ENCODE data around the gene RHNO1. TPM values are rescaled to one million over a fixed set of nuclear protein-coding genes. Genes with fewer than 3 reads are reported as not detected.

The RHNO1 gene
- total RNA-seq, 2 donors from 2014 or later = 64.9 to 70.0 TPM

GRCh38 chr12:2832550-2833127 lies 44.4 kb upstream of the RHNO1 start:
- Mint-ChIP-seq H3K27ac (no peak overlapping the region), H3K4me3 (no peak overlapping the region), H3K9me3 (no peaks in the 10 kb centered on the region), H3K4me1 (peaks cover 7% of the 10 kb centered on the region), H3K36me3 (ENCODE audit: low read depth) (peaks cover 40% of the 10 kb centered on the region), H3K27me3 (ENCODE audit: insufficient read depth) (no peaks in the 10 kb centered on the region)
- H3K27me3 ChIP-seq (ENCODE audit: control insufficient read depth, insufficient read depth, low read length, poor library complexity, severe bottlenecking) = no peaks in the 10 kb centered on the region
- WGBS, 2 experiments (ENCODE audit: insufficient coverage in 1 of 2, insufficient read length in 1 of 2) = 85 to 92% methylated on average over 4 to 6 of the region's 6 CpGs
- no peaks in the 10 kb centered on the region for H3K9me3 ChIP-seq (ENCODE audit: control insufficient read depth, low read length)
- H3K9ac ChIP-seq (ENCODE audit: extremely low read depth, low read length, poor library complexity, severe bottlenecking) = no peak overlapping the region
- H3K4me3 ChIP-seq (ENCODE audit: low read length) = no peak overlapping the region
- peaks cover 7% of the 10 kb centered on the region for H3K4me1 ChIP-seq (ENCODE audit: control insufficient read depth, insufficient read depth, low read length)
- no peak overlapping the region for H3K27ac ChIP-seq (ENCODE audit: low read depth, low read length)
- TF ChIP-seq, protein P1, sequence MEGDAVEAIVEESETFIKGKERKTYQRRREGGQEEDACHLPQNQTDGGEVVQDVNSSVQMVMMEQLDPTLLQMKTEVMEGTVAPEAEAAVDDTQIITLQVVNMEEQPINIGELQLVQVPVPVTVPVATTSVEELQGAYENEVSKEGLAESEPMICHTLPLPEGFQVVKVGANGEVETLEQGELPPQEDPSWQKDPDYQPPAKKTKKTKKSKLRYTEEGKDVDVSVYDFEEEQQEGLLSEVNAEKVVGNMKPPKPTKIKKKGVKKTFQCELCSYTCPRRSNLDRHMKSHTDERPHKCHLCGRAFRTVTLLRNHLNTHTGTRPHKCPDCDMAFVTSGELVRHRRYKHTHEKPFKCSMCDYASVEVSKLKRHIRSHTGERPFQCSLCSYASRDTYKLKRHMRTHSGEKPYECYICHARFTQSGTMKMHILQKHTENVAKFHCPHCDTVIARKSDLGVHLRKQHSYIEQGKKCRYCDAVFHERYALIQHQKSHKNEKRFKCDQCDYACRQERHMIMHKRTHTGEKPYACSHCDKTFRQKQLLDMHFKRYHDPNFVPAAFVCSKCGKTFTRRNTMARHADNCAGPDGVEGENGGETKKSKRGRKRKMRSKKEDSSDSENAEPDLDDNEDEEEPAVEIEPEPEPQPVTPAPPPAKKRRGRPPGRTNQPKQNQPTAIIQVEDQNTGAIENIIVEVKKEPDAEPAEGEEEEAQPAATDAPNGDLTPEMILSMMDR (conservative IDR thresholded peaks at IDR 0.05) = no peak
- peaks cover 18% of the 10 kb centered on the region for H3K36me3 ChIP-seq (ENCODE audit: control insufficient read depth, insufficient read depth, low read length)
- DNase-seq = no peak

GRCh38 chr12:2833327-2833726 lies 43.7 kb upstream of the RHNO1 start:
- no peak overlapping the region for H3K9ac ChIP-seq (ENCODE audit: extremely low read depth, low read length, poor library complexity, severe bottlenecking)
- peaks cover 12% of the 10 kb centered on the region for H3K36me3 ChIP-seq (ENCODE audit: control insufficient read depth, insufficient read depth, low read length)
- Mint-ChIP-seq H3K4me1 (peaks cover 7% of the 10 kb centered on the region), H3K9me3 (no peaks in the 10 kb centered on the region), H3K27ac (no peak overlapping the region), H3K4me3 (no peak overlapping the region), H3K36me3 (ENCODE audit: low read depth) (peaks cover 35% of the 10 kb centered on the region), H3K27me3 (ENCODE audit: insufficient read depth) (no peaks in the 10 kb centered on the region)
- H3K27me3 ChIP-seq (ENCODE audit: control insufficient read depth, insufficient read depth, low read length, poor library complexity, severe bottlenecking) = no peaks in the 10 kb centered on the region
- no peak overlapping the region for H3K27ac ChIP-seq (ENCODE audit: low read depth, low read length)
- H3K9me3 ChIP-seq (ENCODE audit: control insufficient read depth, low read length) = no peaks in the 10 kb centered on the region
- no peak for DNase-seq
- TF ChIP-seq, protein P1 (conservative IDR thresholded peaks at IDR 0.05) = no peak
- 72 to 86% methylated on average over 2 to 5 of the region's 5 CpGs for WGBS, 2 experiments (ENCODE audit: insufficient coverage in 1 of 2, insufficient read length in 1 of 2)
- H3K4me3 ChIP-seq (ENCODE audit: low read length) = no peak overlapping the region
- peaks cover 7% of the 10 kb centered on the region for H3K4me1 ChIP-seq (ENCODE audit: control insufficient read depth, insufficient read depth, low read length)

DNA sequence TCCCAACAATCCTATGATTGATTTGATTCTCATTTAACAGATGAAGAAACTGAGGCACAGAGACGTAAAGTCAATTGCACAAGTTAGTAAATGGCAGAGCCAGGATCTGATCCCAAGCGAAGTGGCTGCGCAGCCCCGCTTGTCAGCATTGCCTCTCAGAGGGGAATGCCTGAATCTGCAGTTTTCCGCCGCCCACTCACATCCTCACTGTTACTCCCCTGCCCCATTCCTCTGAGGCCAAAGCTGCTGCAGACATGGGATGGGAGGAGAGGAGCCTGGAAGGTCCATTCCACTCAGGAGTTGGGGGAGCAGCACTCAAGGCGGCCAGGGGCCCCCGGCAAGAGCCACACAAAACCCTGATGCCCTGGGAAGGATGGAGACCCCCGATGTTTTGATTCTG lies 43.2 kb upstream of the RHNO1 start:
- H3K4me1 ChIP-seq (ENCODE audit: control insufficient read depth, insufficient read depth, low read length) = peaks cover 7% of the 10 kb centered on the region
- TF ChIP-seq, protein P1 (conservative IDR thresholded peaks at IDR 0.05) = no peak
- no peak for DNase-seq
- no peak overlapping the region for H3K4me3 ChIP-seq (ENCODE audit: low read length)
- H3K9me3 Mint-ChIP-seq = no peaks in the 10 kb centered on the region
- H3K27ac Mint-ChIP-seq = no peak overlapping the region
- no peaks in the 10 kb centered on the region for H3K9me3 ChIP-seq (ENCODE audit: control insufficient read depth, low read length)
- H3K27me3 ChIP-seq (ENCODE audit: control insufficient read depth, insufficient read depth, low read length, poor library complexity, severe bottlenecking) = no peaks in the 10 kb centered on the region
- peaks cover 32% of the 10 kb centered on the region for H3K36me3 Mint-ChIP-seq (ENCODE audit: low read depth)
- no peak overlapping the region for H3K27ac ChIP-seq (ENCODE audit: low read depth, low read length)
- H3K27me3 Mint-ChIP-seq (ENCODE audit: insufficient read depth) = no peaks in the 10 kb centered on the region
- no peak overlapping the region for H3K9ac ChIP-seq (ENCODE audit: extremely low read depth, low read length, poor library complexity, severe bottlenecking)
- whole genome bisulfite sequencing, 2 experiments (ENCODE audit: insufficient coverage in 1 of 2, insufficient read length in 1 of 2) = 87 to 100% methylated on average over 5 to 9 of the region's 9 CpGs
- peaks cover 7% of the 10 kb centered on the region for H3K4me1 Mint-ChIP-seq
- H3K4me3 Mint-ChIP-seq = no peak overlapping the region
- H3K36me3 ChIP-seq (ENCODE audit: control insufficient read depth, insufficient read depth, low read length) = peaks cover 11% of the 10 kb centered on the region
